Uterus (tissue), 4 donors: Measurements from ENCODE around the gene HIVEP3. TPM values are rescaled to one million over a fixed set of nuclear protein-coding genes. Genes with fewer than 3 reads are reported as not detected.

ENCODE experiments used
- DNase-seq, 2 donors: peaks; one replicate each; pipeline ENCODE4 v3.0.0-alpha.2; 2019 to 2020
- H3K27ac ChIP-seq, 2 donors: fragments of 200-600 bp; sonication (generic); 1 replicate in 1 of 2; 2 replicates in 1 of 2; pipeline ENCODE4 v1.5.1; 2016 to 2018
- H3K27me3 ChIP-seq, 2 donors: fragments of 200-600 bp; sonication (generic); one replicate each; pipeline ENCODE4 v1.5.1; 2018 to 2019; ENCODE audit warnings: control low read depth in 1 of 2
- H3K36me3 ChIP-seq, 2 donors: fragments of 200-600 bp; sonication (generic); one replicate each; pipeline ENCODE4 v1.5.1; 2019; ENCODE audit warnings: control low read depth in 1 of 2
- H3K4me1 ChIP-seq, 2 donors: fragments of 200-600 bp; sonication (generic); one replicate each; pipeline ENCODE4 v1.5.1; 2018 to 2019; ENCODE audit warnings: control low read depth in 1 of 2
- H3K4me3 ChIP-seq, 2 donors: fragments of 200-600 bp; sonication (generic); 1 replicate in 1 of 2; 2 replicates in 1 of 2; pipeline ENCODE4 v1.5.1; 2018 to 2019; ENCODE audit warnings: mild to moderate bottlenecking in 1 of 2
- H3K9me3 ChIP-seq, 2 donors: fragments of 200-600 bp; sonication (generic); one replicate each; pipeline ENCODE4 v1.5.1; 2019; ENCODE audit warnings: control low read depth in 1 of 2
- CTCF ChIP-seq, 4 experiments: fragments of 200-600 bp in 2 of 4; fragments of 450-650 bp in 2 of 4; sonication (generic) in 2 of 4; IDR thresholded peaks; one replicate each; pipeline ENCODE4 v1.5.1; 2016 to 2019; ENCODE audit warnings: antibody characterized with exemption in 4 of 4, mild to moderate bottlenecking in 2 of 4, moderate library complexity in 1 of 4
- POLR2A ChIP-seq, 2 donors: fragments of 450-650 bp; IDR thresholded peaks; one replicate each; pipeline ENCODE4 v1.6.1; 2016; ENCODE audit warnings: antibody characterized with exemption in 2 of 2, mild to moderate bottlenecking in 1 of 2, moderate library complexity in 1 of 2
- intact Hi-C: fragments of 100-400 bp; cut with DNase I; formaldehyde crosslinking; loops from one replicate; pipeline ENCODE4 v1.15.1; 2023; ENCODE audit warnings: low total_unique reads
- total RNA-seq, 4 donors: library from RNA; depleted of rRNA in 3 of 4; stranded (reverse); fragments of >200 nt in 3 of 4; gene quantifications; one replicate each; pipeline versions ENCODE4 v1.1.0 to v1.2.4, GENCODE V29; 2014 to 2023
- donor health status: DM: yes; HTN: yes; CAD: no.

The HIVEP3 gene
- total RNA-seq, 4 donors from 2014 or later = 0.51 to 7.6 (median 2.9) TPM

DNA sequence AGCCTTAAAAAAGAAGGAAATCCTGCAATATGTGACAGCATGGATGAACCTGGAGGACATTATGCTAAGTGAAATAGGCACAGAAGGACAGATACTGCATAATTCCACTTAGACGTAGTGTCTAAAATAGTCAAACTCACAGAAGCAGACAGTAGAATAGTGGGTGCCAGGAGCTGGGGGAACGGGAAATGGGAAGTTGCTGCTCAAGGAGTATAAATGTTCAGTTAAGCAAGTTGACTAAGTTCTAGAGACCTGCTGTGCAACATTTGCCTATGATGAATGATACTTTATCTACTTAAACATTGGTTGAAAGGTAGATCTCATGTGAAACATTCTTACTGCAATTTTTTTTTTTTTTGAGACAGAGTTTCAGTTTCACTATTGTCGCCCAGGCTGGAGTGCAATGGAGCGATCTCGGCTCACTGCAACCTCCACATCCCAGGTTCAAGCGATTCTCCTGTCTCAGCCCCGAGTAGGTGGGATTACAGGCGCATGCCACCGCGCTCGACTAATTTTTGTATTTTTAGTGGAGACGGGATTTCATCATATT lies 197.8 kb downstream of the HIVEP3 start:
- H3K4me3 ChIP-seq = no peak overlapping the region
- H3K9me3 ChIP-seq = no peaks in the 10 kb centered on the region
- TF ChIP-seq CTCF (IDR thresholded peaks at IDR 0.05) (no peak), POLR2A (IDR thresholded peaks at IDR 0.05) (no peak)
- no peaks in the 10 kb centered on the region for H3K36me3 ChIP-seq
- H3K27ac ChIP-seq = no peak overlapping the region
- no peak for DNase-seq
- no peaks in the 10 kb centered on the region for H3K27me3 ChIP-seq
- intact Hi-C loops = no loop called here
- no peaks in the 10 kb centered on the region for H3K4me1 ChIP-seq

GRCh38 chr1:41719590-41719989 lies 199.1 kb downstream of the HIVEP3 start:
- Histone ChIP-seq H3K4me3 (no peak overlapping the region), H3K27ac (no peak overlapping the region), H3K4me1 (peaks cover under 1% of the 10 kb centered on the region in 2 donors), H3K27me3 (no peaks in the 10 kb centered on the region), H3K9me3 (no peaks in the 10 kb centered on the region), H3K36me3 (no peaks in the 10 kb centered on the region)
- intact Hi-C loops = no loop called here
- DNase-seq = no peak
- TF ChIP-seq POLR2A (IDR thresholded peaks at IDR 0.05) (no peak), CTCF (IDR thresholded peaks at IDR 0.05) (no peak)

- H3K27me3 ChIP-seq = no peaks in the 10 kb centered on the region
- no peak for TF ChIP-seq POLR2A (IDR thresholded peaks at IDR 0.05)
- no peak for TF ChIP-seq CTCF (IDR thresholded peaks at IDR 0.05)
- H3K4me1 ChIP-seq = peaks cover 3 to 4% of the 10 kb centered on the region in 2 donors
- no peak overlapping the region for H3K27ac ChIP-seq
- intact Hi-C loops = no loop called here
- H3K4me3 ChIP-seq = no peak overlapping the region
- no peak for DNase-seq
- H3K9me3 ChIP-seq = no peaks in the 10 kb centered on the region
- H3K36me3 ChIP-seq = no peaks in the 10 kb centered on the region
Observed at GRCh38 chr1:41719128-41719527, 199.6 kb downstream of the HIVEP3 start.

- Histone ChIP-seq H3K9me3 (no peaks in the 10 kb centered on the region), H3K27me3 (no peaks in the 10 kb centered on the region), H3K4me1 (peaks cover 3 to 4% of the 10 kb centered on the region in 2 donors), H3K4me3 (no peak overlapping the region), H3K36me3 (no peaks in the 10 kb centered on the region), H3K27ac (no peak overlapping the region)
- no peak for DNase-seq
- no peak for TF ChIP-seq CTCF (IDR thresholded peaks at IDR 0.05)
- no peak for TF ChIP-seq POLR2A (IDR thresholded peaks at IDR 0.05)
- intact Hi-C loops = no loop called here
Observed at GRCh38 chr1:41718497-41718896, 200.2 kb downstream of the HIVEP3 start.

DNA sequence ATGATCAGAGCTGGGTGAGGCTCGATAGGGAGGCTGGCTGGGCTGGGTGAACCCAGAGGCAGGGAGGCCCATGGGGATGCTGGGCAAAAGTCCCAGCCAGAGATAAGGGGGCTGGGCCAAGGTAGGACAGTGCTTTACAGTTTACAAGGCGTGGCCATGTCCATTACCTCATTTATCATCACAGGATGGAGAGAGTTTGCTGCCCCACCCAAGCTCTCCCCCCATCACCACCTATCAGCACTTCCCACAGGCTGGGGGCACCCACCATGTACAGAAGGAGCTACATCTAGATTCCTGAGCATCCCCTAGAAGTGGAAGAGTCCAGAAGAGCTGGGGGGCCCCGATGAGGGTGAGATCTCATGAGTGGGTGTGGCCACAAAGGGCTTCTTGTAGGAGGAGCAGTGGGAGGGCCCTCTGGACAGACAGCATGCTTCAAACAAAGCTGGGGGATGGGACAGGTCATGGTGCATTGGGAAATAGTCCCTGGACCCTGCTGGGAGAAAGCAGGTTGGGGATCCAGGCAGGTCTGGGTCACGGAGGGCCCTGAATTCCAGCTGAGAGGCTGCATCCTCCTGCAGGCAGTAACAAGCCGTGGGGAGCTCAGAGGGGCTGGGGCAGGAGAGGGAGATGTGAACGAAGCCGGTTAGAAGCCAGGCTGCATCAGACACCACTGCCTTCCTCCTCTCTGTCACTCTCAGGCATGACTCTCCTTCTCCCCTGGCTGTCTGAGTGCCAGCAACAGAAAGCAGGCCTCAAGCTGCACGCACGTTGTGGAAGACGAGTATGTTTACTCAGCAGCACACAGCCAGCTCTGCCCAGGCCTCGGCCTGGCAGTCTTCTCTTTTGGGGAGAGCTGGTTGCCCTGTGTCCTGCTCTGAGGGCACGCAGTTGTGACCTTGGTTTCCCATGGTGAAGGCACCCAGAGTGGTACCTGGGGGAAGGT lies 202.3 kb downstream of the HIVEP3 start:
- no peak for TF ChIP-seq CTCF (IDR thresholded peaks at IDR 0.05)
- TF ChIP-seq POLR2A (IDR thresholded peaks at IDR 0.05) = no peak
- H3K4me3 ChIP-seq = no peak overlapping the region
- no peaks in the 10 kb centered on the region for H3K27me3 ChIP-seq
- intact Hi-C loops = no loop called here
- peaks cover 3 to 4% of the 10 kb centered on the region in 2 donors for H3K4me1 ChIP-seq
- DNase-seq = no peak
- H3K36me3 ChIP-seq = no peaks in the 10 kb centered on the region
- H3K27ac ChIP-seq = no peak overlapping the region
- no peaks in the 10 kb centered on the region for H3K9me3 ChIP-seq
